IPS-18c (cell line): ENCODE results near the gene EIF4G1.
A peak's percentile ranks its signal among the peaks of the same experiment; 100 is the strongest.

ENCODE experiments used
- H3K4me3 ChIP-seq: 2 replicates; pipeline ENCODE4 v1.7.0; 2013; ENCODE audit warnings: low read depth, mild to moderate bottlenecking, low read length, moderate library complexity; ENCODE audit not compliant: insufficient read depth
- H3K9me3 ChIP-seq: one replicate; pipeline ENCODE4 v1.6.1; 2013; ENCODE audit warnings: mild to moderate bottlenecking, low read length, moderate library complexity; ENCODE audit not compliant: control insufficient read depth, insufficient read depth

The EIF4G1 gene

DNA sequence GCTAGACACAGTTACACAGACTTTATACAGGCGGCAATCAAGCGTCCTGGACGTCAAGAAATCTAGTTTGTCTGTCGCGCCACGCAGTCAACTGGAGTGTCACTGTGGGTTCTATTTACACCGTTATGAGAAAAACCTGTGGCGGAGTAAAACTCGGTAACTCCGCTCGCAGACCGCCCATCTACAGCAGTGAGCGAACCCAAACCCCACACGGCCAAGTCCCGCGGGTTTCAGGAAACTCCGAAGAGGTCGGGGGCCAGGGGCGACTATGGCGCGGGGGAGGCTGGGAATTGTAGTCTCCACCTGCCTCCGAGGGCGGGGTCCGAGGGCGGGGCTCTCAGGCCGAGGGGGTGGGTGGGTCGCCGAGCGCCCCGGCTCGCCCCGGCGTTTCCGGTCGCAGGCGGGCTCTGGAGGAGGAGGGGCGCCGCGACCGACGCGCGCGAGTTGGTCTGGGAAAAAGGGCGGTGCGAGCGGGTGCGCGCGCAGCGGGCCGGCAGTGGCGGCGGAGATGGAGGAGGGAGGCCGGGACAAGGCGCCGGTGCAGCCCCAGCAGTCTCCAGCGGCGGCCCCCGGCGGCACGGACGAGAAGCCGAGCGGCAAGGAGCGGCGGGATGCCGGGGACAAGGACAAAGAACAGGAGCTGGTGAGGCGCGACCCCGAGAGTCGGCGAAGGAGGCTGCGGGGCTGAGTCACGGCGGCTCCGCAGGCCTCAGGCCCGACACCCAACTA, 15.5 kb upstream of the EIF4G1 start, which contains the start of gene PSMD2:
TSS of gene PSMD2 (plus strand) at position 483 of the 729 bp plus-strand sequence. CDS start at position 509, 26 bp downstream.
- Histone ChIP-seq H3K9me3 (peaks cover 2% of the 10 kb centered on the region), H3K4me3 (peak within 1 kb of the TSS; percentile 86)

DNA sequence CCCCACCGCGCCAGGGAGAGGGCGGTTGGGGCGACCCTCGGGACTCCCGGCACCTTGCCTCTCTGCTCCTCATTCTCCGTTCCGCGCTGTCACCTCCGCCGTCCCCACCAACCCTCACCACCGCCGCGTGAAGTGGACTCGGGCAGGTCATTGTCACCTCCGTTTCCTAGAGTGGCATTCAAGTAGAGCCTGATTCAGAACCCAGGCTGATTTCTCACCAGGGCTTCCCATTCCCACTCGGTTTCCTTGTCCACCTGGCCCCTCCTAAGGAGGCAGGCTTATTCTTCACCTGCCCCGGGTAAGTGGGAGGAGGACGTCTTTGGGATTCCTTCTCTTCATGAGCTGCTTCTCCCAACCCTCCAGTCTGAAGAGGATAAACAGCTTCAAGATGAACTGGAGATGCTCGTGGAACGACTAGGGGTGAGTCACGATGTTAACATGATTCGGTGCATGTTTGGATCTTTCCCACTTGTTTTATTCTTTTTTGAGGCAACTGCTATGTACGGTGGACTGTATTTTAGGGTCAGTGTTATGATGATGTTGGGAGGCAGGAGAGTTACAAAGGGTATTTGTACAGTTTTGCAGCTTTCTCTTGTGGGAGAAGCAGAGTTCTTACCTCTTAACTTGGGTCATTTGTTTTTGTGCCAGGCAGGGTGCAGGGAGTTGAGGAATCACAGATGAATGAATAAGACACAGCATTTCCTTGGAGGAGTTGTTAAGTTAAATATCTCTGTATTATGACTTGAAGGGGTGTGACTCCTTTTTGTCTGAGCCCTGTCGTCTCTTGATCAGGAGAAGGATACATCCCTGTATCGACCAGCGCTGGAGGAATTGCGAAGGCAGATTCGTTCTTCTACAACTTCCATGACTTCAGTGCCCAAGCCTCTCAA, 14.7 kb upstream of the EIF4G1 start:
- H3K9me3 ChIP-seq = peaks cover 2% of the 10 kb centered on the region

DNA sequence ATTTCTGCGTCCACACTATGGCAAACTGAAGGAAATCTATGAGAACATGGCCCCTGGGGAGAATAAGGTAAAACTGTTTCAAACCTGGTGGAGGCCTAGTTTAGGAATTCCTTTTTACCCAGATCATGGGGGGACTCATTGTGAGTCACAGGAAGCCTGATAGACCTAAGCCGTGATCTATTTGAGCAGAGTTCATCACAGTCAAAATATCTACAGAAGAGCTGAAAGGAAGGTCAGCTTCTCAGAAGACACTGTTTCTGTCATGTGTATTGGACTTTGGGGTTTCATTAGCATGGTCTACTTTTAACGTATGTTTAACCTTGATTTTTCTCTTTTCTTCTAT, 14.1 kb upstream of the EIF4G1 start:
- Histone ChIP-seq H3K4me3 (no peak overlapping the region), H3K9me3 (peaks cover 2% of the 10 kb centered on the region)

More for the DNA sequence above, 14.7 kb upstream of the EIF4G1 start:
- H3K4me3 ChIP-seq = peak overlapping the region; percentile 86

DNA sequence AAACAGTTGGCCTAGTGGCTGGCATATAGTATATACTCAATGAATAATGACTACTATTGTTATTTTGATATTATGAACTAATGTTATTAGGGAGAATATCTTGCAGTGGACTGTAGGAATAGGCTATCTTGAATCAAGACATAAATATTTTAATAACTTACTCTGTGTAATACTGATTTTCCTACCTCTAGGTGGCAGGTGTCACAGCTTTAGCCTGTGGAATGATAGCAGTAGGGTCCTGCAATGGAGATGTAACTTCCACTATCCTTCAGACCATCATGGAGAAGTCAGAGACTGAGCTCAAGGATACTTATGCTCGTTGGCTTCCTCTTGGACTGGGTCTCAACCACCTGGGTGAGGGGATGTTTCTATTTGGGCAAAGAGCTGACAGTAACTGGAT, 8.8 kb upstream of the EIF4G1 start:
- H3K4me3 ChIP-seq = no peak overlapping the region
- H3K9me3 ChIP-seq = no peaks in the 10 kb centered on the region

DNA sequence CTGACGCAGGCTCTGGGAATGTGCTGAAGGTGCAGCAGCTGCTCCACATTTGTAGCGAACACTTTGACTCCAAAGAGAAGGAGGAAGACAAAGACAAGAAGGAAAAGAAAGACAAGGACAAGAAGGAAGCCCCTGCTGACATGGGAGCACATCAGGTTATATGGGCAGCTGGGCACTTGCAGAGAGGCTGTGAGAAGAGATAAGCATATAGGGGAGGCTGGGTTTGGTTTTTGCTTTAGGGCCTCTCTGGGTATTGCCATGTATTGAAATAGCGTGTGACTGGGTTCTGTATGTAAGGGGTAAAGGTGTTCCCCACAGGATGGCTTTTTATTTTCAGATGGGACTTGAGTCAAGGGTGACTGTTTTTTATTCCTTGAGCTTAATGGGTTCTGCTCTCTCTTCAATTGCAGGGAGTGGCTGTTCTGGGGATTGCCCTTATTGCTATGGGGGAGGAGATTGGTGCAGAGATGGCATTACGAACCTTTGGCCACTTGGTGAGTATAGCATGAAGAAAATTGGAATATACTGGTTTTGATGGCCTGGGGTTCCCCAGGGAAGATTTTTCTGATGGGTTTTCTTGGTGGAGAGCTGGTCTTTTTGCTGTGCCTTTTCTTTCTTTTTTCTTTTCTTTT, 7.9 kb upstream of the EIF4G1 start:
- Histone ChIP-seq H3K9me3 (no peaks in the 10 kb centered on the region), H3K4me3 (no peak overlapping the region)

DNA sequence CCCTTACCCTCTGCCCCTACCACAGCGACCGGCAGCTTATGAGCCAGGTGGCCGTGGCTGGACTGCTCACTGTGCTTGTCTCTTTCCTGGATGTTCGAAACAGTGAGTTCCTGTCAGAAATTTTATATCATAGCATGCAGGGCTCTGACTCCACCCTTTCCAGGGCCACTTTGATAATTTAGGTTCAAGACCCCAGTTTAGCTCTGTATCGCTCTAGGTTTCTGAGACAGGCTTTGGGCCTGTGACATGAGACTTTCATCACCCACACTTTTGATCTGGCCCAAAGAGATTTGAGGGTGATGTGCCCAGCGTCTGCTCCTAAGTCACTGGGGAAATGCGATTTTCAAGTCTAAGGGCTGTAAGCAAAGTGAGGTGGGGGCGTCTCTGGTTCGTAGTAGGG, 6.5 kb upstream of the EIF4G1 start:
- Histone ChIP-seq H3K9me3 (no peaks in the 10 kb centered on the region), H3K4me3 (no peak overlapping the region)

DNA sequence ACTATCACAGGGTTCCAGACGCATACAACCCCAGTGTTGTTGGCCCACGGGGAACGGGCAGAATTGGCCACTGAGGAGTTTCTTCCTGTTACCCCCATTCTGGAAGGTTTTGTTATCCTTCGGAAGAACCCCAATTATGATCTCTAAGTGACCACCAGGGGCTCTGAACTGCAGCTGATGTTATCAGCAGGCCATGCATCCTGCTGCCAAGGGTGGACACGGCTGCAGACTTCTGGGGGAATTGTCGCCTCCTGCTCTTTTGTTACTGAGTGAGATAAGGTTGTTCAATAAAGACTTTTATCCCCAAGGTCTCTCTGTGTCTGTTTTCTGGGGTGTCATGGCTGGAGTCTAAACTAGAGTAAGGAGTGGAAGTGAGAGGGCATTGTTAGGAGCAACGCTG, 5.7 kb upstream of the EIF4G1 start:
- Histone ChIP-seq H3K4me3 (no peak overlapping the region), H3K9me3 (no peaks in the 10 kb centered on the region)

DNA sequence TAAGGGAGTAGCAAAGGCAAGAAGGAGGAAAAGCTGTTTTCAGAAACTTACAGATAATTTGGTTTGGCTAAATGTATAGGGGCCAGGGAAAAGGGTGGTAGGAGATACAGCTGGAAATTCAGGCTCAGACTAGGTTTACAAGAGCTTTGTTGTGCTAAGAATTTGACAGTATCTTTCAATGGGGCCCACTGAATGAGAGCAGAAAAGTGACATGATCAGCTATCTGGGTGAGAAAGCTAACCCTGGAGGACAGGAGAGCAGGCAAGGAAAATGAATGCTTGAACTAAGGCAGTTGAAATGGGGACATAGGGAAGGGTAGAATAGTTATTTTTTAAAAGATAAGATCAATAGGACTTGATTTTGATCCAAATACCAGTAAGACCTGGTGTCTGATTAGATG, 2.8 kb upstream of the EIF4G1 start:
- Histone ChIP-seq H3K9me3 (no peaks in the 10 kb centered on the region), H3K4me3 (no peak overlapping the region)

DNA sequence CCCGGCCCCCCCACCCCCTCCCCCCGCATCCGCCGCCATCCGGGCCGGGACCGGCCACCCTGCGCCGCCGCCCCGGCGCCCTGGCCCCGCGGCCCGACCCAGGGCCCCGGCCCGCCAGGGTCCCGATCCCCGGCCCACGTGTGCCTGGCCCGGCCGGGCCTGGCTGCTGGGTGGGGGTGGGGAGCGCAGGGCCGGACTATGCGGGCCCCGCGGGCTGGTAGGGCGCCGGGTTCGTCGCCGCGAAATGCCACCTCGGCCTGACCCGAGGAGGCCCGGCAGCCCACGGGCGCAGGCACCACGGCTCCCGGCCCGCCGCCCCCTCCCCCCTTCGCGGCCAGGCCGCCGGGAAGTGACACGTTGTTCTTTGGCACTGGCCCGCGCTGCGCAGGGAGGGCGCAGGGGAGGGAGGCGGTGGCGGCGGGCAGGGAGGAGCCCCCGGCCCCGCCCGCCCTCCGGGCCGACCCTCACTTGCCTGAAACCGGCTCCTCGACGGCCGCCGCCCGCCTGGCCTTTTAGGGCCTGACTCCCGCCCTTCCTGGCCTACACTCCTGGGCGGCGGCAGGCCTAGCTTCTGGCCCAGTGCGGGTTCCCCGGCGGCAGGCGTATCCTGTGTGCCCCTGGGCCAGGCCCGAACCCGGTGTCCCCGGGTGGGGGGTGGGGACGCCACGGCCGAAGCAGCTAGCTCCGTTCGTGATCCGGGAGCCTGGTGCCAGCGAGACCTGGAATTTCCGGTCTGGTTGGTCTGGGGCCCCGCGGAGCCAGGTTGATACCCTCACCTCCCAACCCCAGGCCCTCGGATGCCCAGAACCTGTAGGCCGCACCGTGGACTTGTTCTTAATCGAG, 515 bp downstream of the EIF4G1 start:
- peak overlapping the region; percentile 84 for H3K4me3 ChIP-seq
- H3K9me3 ChIP-seq = no peaks in the 10 kb centered on the region

DNA sequence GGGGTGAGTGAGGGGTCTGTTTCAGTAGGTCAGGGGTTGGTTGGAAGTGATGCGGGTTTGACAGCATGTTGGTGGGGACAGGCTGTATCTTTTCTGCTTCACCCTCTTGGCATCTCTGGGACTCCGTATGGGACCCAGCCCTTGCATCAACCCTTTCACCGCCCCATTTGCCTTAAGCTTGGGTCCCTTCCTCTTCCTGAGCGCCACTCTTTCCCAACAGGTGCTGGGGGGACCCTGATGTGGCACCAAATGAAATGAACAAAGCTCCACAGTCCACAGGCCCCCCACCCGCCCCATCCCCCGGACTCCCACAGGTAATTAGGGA, 1.1 kb downstream of the EIF4G1 start:
- Histone ChIP-seq H3K9me3 (no peaks in the 10 kb centered on the region), H3K4me3 (peak overlapping the region; percentile 84)

DNA sequence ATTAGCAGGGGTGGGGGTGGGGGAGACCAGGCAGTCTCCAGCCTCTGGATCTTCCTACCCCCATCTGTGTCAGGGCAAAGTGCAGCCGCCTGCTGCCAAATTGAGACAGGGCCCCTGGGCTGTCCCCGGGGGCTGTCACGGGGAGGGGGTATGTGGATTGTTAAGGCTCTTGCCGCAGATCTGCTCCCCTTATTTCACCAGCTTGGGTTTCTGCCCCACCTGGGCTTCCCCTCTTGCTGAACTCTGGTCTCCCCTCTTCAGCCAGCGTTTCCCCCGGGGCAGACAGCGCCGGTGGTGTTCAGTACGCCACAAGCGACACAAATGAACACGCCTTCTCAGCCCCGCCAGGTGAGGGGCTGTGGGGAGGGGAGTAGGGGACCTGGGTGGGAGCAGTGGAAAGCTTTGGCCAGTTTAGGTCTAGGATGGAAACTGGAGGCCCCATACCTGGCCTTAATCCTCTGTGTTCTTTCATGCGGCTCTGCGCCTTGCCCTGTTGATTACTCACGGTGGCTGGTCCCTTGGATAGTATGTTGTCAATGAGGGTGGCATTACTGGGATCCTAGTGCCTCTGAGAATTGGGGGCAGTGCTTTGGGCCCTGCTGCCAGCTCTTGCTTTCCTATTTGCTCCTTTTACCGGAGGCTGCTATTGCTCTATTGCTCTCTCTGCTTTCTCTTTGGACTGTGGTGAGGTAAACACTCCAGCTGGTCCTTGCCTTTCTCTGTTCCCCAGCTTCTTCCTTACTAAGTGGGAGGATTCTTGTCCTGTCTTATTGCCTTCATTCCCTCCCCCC, 1.7 kb downstream of the EIF4G1 start:
- peak overlapping the region; percentile 84 for H3K4me3 ChIP-seq
- H3K9me3 ChIP-seq = no peaks in the 10 kb centered on the region

DNA sequence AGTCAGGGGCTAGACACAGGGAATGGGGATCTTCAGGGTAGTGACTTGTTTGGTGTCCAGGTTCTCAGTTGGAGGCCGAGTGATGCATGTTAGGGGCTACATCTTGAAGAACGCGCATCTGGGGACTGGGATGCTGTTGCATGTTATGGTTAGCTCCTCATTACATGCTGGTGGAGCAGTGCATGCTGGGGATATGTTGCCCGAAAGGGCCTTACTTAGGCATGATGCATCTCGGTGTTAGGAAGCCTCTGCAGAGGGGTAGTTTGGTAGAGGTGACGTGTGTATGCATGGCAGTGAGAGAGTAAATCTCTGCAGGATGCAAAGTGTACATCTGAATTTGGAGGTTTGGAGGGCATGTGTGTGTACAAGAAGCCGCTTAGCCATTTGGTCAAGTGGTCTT, 2.4 kb downstream of the EIF4G1 start:
- peak overlapping the region; percentile 84; the same call in 1 of the 2 replicates for H3K4me3 ChIP-seq

DNA sequence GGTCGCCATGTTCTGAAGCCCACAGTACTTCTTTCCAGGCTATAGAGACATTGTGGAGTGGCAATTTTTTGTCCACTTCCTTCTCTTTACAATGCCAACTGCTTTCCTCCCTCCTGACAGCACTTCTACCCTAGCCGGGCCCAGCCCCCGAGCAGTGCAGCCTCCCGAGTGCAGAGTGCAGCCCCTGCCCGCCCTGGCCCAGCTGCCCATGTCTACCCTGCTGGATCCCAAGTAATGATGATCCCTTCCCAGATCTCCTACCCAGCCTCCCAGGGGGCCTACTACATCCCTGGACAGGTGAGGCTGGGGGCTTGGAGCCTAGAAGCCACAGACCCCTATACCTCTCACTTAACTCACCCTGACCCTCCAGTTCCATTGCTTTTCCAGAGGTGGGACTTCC, 2.8 kb downstream of the EIF4G1 start:
- no peaks in the 10 kb centered on the region for H3K9me3 ChIP-seq
- peak overlapping the region; percentile 2; the same call in 1 of the 2 replicates for H3K4me3 ChIP-seq

More for the DNA sequence above, 2.4 kb downstream of the EIF4G1 start:
- H3K9me3 ChIP-seq = no peaks in the 10 kb centered on the region

DNA sequence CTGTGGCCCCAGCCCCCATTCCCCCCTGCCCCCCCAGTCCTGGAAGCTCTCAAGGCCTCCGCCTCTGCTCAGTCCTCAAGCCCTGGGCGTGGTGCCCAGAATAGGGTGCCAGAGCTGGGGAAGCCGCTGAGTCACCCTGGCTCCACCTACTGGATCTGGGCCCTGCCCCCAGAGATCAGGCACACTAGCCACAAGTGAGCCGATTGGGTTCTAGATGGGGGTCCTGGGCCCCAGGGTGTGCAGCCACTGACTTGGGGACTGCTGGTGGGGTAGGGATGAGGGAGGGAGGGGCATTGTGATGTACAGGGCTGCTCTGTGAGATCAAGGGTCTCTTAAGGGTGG, 5.7 kb downstream of the EIF4G1 start:
- no peak overlapping the region for H3K4me3 ChIP-seq
- H3K9me3 ChIP-seq = no peaks in the 10 kb centered on the region

DNA sequence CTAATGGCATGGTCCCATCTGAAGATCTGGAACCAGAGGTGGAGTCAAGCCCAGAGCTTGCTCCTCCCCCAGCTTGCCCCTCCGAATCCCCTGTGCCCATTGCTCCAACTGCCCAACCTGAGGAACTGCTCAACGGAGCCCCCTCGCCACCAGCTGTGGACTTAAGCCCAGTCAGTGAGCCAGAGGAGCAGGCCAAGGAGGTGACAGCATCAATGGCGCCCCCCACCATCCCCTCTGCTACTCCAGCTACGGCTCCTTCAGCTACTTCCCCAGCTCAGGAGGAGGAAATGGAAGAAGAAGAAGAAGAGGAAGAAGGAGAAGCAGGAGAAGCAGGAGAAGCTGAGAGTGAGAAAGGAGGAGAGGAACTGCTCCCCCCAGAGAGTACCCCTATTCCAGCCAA, 7.3 kb downstream of the EIF4G1 start:
- Histone ChIP-seq H3K4me3 (no peak overlapping the region), H3K9me3 (no peaks in the 10 kb centered on the region)

DNA sequence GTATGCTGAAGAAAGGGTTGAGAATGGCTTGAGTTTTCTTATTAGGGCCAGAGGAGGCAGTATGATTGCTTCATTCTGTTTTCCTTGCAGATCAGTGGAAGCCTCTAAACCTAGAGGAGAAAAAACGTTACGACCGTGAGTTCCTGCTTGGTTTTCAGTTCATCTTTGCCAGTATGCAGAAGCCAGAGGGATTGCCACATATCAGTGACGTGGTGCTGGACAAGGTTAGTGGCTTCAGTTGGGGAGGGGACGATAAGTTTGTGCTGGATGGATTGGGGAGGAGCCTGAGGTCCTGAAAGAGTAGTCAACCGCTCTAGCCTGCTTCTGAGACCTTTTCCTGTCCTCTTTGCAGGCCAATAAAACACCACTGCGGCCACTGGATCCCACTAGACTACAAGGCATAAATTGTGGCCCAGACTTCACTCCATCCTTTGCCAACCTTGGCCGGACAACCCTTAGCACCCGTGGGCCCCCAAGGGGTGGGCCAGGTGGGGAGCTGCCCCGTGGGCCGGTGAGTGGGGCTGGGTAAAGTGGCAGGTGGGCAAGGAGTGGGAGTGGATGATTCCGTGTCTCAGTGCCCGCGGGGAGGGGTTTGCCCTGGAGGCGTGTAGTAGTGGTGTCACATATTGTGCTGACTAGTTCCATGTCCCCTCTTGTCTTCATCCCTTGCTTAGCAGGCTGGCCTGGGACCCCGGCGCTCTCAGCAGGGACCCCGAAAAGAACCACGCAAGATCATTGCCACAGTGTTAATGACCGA, 8.5 kb downstream of the EIF4G1 start:
- no peaks in the 10 kb centered on the region for H3K9me3 ChIP-seq
- H3K4me3 ChIP-seq = no peak overlapping the region
